HepG2 (cell line): ENCODE measurements around the gene MCRIP2. TPM values are rescaled to one million over a fixed set of nuclear protein-coding genes. Genes with fewer than 3 reads are reported as not detected.

Experiments
- ARID5B ChIP-seq: IDR thresholded peaks from 2 replicates; pipeline ENCODE4 v1.4.0; 2020; ENCODE audit warnings: mild to moderate bottlenecking, missing genetic modification reagents
- CC2D1A ChIP-seq: sonication (generic); formaldehyde crosslinking; IDR thresholded peaks from 2 replicates; pipeline ENCODE4 v1.8.1; 2023; ENCODE audit warnings: mild to moderate bottlenecking, missing genetic modification reagents
- CEBPG ChIP-seq: IDR thresholded peaks from 2 replicates; pipeline ENCODE4 v1.6.1; 2016
- FOXP1 ChIP-seq, 2 experiments: fragments of 450-650 bp in 1 of 2; IDR thresholded peaks; 2 replicates each; pipeline ENCODE4 v1.6.1; 2017 to 2018; ENCODE audit warnings: antibody characterized with exemption in 1 of 2
- GABPA ChIP-seq, 2 experiments: IDR thresholded peaks; 2 replicates each; pipeline ENCODE4 v1.6.1; 2011 to 2016; ENCODE audit warnings: low read depth in 2 of 2, low read length in 1 of 2, missing biosample characterization in 1 of 2, missing genetic modification characterization in 1 of 2
- HDAC2 ChIP-seq: sonication (generic); formaldehyde crosslinking; IDR thresholded peaks from 2 replicates; pipeline ENCODE4 v1.4.0; 2020; ENCODE audit warnings: missing genetic modification reagents
- HMG20A ChIP-seq: IDR thresholded peaks from 2 replicates; pipeline ENCODE4 v1.6.1; 2016; ENCODE audit warnings: borderline replicate concordance
- HNRNPL ChIP-seq: fragments of 200-400 bp; formaldehyde crosslinking; IDR thresholded peaks from 2 replicates; pipeline ENCODE4 v1.6.1; 2017; ENCODE audit warnings: mild to moderate bottlenecking, low read depth, low read length
- MAX ChIP-seq: IDR thresholded peaks from 2 replicates; pipeline ENCODE4 v1.6.1; 2012; ENCODE audit warnings: inconsistent platforms
- NCOA2 ChIP-seq: sonication (generic); formaldehyde crosslinking; IDR thresholded peaks from 2 replicates; pipeline ENCODE4 v1.8.0; 2022; ENCODE audit warnings: inconsistent platforms
- NR2F6 ChIP-seq, 2 experiments: IDR thresholded peaks; 2 replicates each; pipeline ENCODE4 v1.6.1; 2016; ENCODE audit warnings: antibody characterized with exemption in 1 of 2, mild to moderate bottlenecking in 1 of 2
- RORA ChIP-seq: sonication (generic); formaldehyde crosslinking; IDR thresholded peaks from 2 replicates; pipeline ENCODE4 v1.5.0; 2020; ENCODE audit warnings: mild to moderate bottlenecking, missing genetic modification reagents, moderate library complexity
- SIN3B ChIP-seq: fragments of 150-350 bp; IDR thresholded peaks from 2 replicates; pipeline ENCODE4 v1.6.1; 2014; ENCODE audit warnings: low read length
- SOX6 ChIP-seq, 2 experiments: fragments of 450-650 bp in 1 of 2; sonication (generic) in 1 of 2; formaldehyde crosslinking in 1 of 2; IDR thresholded peaks; 2 replicates each; pipeline versions ENCODE4 v1.4.0 to v1.6.1; 2017 to 2020; ENCODE audit warnings: antibody characterized with exemption in 1 of 2, mild to moderate bottlenecking in 1 of 2, missing genetic modification reagents in 1 of 2
- TEAD3 ChIP-seq: optimal IDR thresholded peaks from 2 replicates; pipeline ENCODE3; 2016; ENCODE audit warnings: borderline replicate concordance
- THAP11 ChIP-seq: IDR thresholded peaks from 2 replicates; pipeline ENCODE4 v1.6.1; 2016; ENCODE audit warnings: missing biosample characterization, missing genetic modification reagents
- YEATS2 ChIP-seq: sonication (generic); formaldehyde crosslinking; IDR thresholded peaks from 2 replicates; pipeline ENCODE4 v1.4.0; 2020; ENCODE audit warnings: missing genetic modification reagents, borderline replicate concordance
- ZBTB38 ChIP-seq: sonication (generic); formaldehyde crosslinking; IDR thresholded peaks from 2 replicates; pipeline ENCODE4 v1.5.1; 2020; ENCODE audit warnings: mild to moderate bottlenecking, missing genetic modification reagents
- ZGPAT ChIP-seq: IDR thresholded peaks from 2 replicates; pipeline ENCODE4 v1.6.1; 2016; ENCODE audit warnings: mild to moderate bottlenecking
- ZNF101 ChIP-seq: sonication (generic); formaldehyde crosslinking; IDR thresholded peaks from 2 replicates; pipeline ENCODE4 v1.4.0; 2020; ENCODE audit warnings: mild to moderate bottlenecking, low read depth, missing genetic modification reagents, borderline replicate concordance
- ZNF280D ChIP-seq: sonication (generic); formaldehyde crosslinking; IDR thresholded peaks from 2 replicates; pipeline ENCODE4 v1.5.1; 2020; ENCODE audit warnings: mild to moderate bottlenecking, missing genetic modification reagents
- ZNF441 ChIP-seq: sonication (generic); formaldehyde crosslinking; IDR thresholded peaks from 2 replicates; pipeline ENCODE4 v1.7.0; 2021; ENCODE audit warnings: missing genetic modification reagents, borderline replicate concordance
- ZNF460 ChIP-seq: sonication (generic); formaldehyde crosslinking; IDR thresholded peaks from 2 replicates; pipeline ENCODE4 v1.5.1; 2020; ENCODE audit warnings: missing genetic modification reagents, mild to moderate bottlenecking, borderline replicate concordance
- polyA plus RNA-seq, 8 experiments: library from polyadenylated mRNA; depleted of rRNA in 3 of 8; stranded (reverse) in 7 of 8; unstranded in 1 of 8; fragments of >200 nt; fragmentation: Illumina TruSeq in 4 of 8; extraction: Trizol in 4 of 8; gene quantifications; 2 replicates each; pipeline versions ENCODE4 v1.2.1 to v1.2.3, GENCODE V29; 2011 to 2016; ENCODE audit warnings: low read depth in 4 of 8, missing spikeins in 1 of 8, mixed read lengths in 1 of 8; ENCODE audit not compliant: insufficient read depth in 1 of 8
- total RNA-seq, 5 experiments: library from RNA; depleted of rRNA; stranded (reverse); fragments of >200 nt; fragmentation: Illumina TruSeq; extraction: Trizol; gene quantifications; 2 replicates each; pipeline ENCODE4 v1.2.3, GENCODE V29; 2016; ENCODE audit warnings: low read depth in 1 of 5

Gene MCRIP2
- total and polyA plus RNA-seq, 2 of the 13 experiments (the other 11 are each of a cell fraction or from before 2014, with no cell fraction given) = 39.6 to 76.7 TPM

GRCh38 chr16:654034-654433 lies 12.4 kb downstream of the MCRIP2 start (continued):
- TF ChIP-seq NCOA2 (CRISPR knock-in tag) (peak; percentile 32; the same call in 1 of the 2 replicates), ZNF101 (CRISPR knock-in tag) (no peak), MAX (peak; percentile 37; the same call in 1 of the 2 replicates), THAP11 (CRISPR knock-in tag) (peak; percentile 20; the same call in 1 of the 2 replicates), TEAD3 (CRISPR knock-in tag) (peak; percentile 93), ZNF441 (CRISPR knock-in tag) (no peak), HMG20A (CRISPR knock-in tag) (peak; percentile 19; the same call in 1 of the 2 replicates), GABPA (IDR thresholded peaks at IDR 0.05; ENCODE audit: low read depth, low read length) (no peak), GABPA (CRISPR knock-in tag; IDR thresholded peaks at IDR 0.05; ENCODE audit: low read depth) (peak; percentile 44; the same call in 1 of the 2 replicates), HNRNPL (0 out of 2 replicates have a peak, but pooled peaks have one; percentile 73), ZNF460 (peak; percentile 91), NR2F6 (IDR thresholded peaks at IDR 0.05) (peak; percentile 95), NR2F6 (CRISPR knock-in tag; IDR thresholded peaks at IDR 0.05) (peak; percentile 96), SOX6 (IDR thresholded peaks at IDR 0.05) (no peak), SOX6 (CRISPR knock-in tag; IDR thresholded peaks at IDR 0.05) (0 out of 2 replicates have a peak, but pooled peaks have one; percentile 28), CC2D1A (CRISPR knock-in tag) (no peak), FOXP1 (IDR thresholded peaks at IDR 0.05) (no peak), FOXP1 (CRISPR knock-in tag; IDR thresholded peaks at IDR 0.05) (no peak), CEBPG (peak; percentile 78), YEATS2 (CRISPR knock-in tag) (peak; percentile 19; the same call in 1 of the 2 replicates), ARID5B (peak; percentile 35; the same call in 1 of the 2 replicates), ZBTB38 (CRISPR knock-in tag) (peak; percentile 44; the same call in 1 of the 2 replicates), ZNF280D (CRISPR knock-in tag) (0 out of 2 replicates have a peak, but pooled peaks have one; percentile 48), RORA (CRISPR knock-in tag) (no peak), SIN3B (no peak), ZGPAT (CRISPR knock-in tag) (0 out of 2 replicates have a peak, but pooled peaks have one; percentile 37), HDAC2 (CRISPR knock-in tag) (0 out of 2 replicates have a peak, but pooled peaks have one; percentile 29)
